Caco-2 (cell line): ENCODE measurements around the gene ZNF506. TPM values are rescaled to one million over a fixed set of nuclear protein-coding genes. Genes with fewer than 3 reads are reported as not detected.

ENCODE experiments used
- BruUV-seq: library from RNA; stranded (reverse); fragments of 400-500 nt; replicated peaks from 2 replicates; lab custom pipeline; 2021; lab: Mats Ljungman, UMichigan
- CTCF ChIA-PET: fragments of 300-600 bp; sonication (Branson Sonifier 250); formaldehyde crosslinking; loops from one replicate; lab custom pipeline; 2022; ENCODE audit warnings: antibody characterized with exemption; lab: Charles Lee
- POLR2A ChIA-PET: fragments of 300-600 bp; sonication (Branson Sonifier 250); formaldehyde crosslinking; loops from one replicate; lab custom pipeline; 2022; ENCODE audit warnings: antibody characterized with exemption; lab: Charles Lee
- DNase-seq, 2 experiments: peaks; one replicate each; pipeline versions ENCODE4 v3.0.0 to v3.0.0-alpha.2; 2020 to 2022
- H3K27me3 ChIP-seq: replicated peaks from 2 replicates; pipeline ENCODE4 v1.6.0; 2011; ENCODE audit warnings: low read length; ENCODE audit not compliant: control insufficient read depth, insufficient read depth
- H3K36me3 ChIP-seq: 2 replicates; pipeline ENCODE4 v1.5.1; 2011; ENCODE audit warnings: low read length; ENCODE audit not compliant: control insufficient read depth, insufficient read depth
- H3K4me1 ChIP-seq: fragments of 250-450 bp; sonication (Bioruptor Pico); 2 replicates; pipeline ENCODE4 v1.5.1; 2020; ENCODE audit warnings: mild to moderate bottlenecking
- H3K4me3 ChIP-seq: 2 replicates; pipeline ENCODE4 v1.5.1; 2011; ENCODE audit warnings: low read depth, mild to moderate bottlenecking, control low read depth, low read length
- H3K9me3 ChIP-seq: fragments of 250-450 bp; sonication (Bioruptor Pico); 2 replicates; pipeline ENCODE4 v1.5.1; 2020; ENCODE audit warnings: mild to moderate bottlenecking, moderate library complexity
- H3K27ac Mint-ChIP-seq: one replicate; pipeline ENCODE4 v1.8.0; 2022; ENCODE audit warnings: mixed read lengths; ENCODE audit not compliant: unreplicated experiment
- H3K27me3 Mint-ChIP-seq: one replicate; pipeline ENCODE4 v1.8.0; 2022; ENCODE audit warnings: mixed read lengths; ENCODE audit not compliant: insufficient read depth, unreplicated experiment
- H3K36me3 Mint-ChIP-seq: one replicate; pipeline ENCODE4 v1.8.0; 2022; ENCODE audit warnings: mild to moderate bottlenecking, mixed read lengths; ENCODE audit not compliant: insufficient read depth, unreplicated experiment
- H3K4me1 Mint-ChIP-seq: one replicate; pipeline ENCODE4 v1.8.0; 2022; ENCODE audit warnings: low read depth, mixed read lengths; ENCODE audit not compliant: unreplicated experiment
- H3K4me3 Mint-ChIP-seq: one replicate; pipeline ENCODE4 v1.8.0; 2022; ENCODE audit warnings: mild to moderate bottlenecking, moderate library complexity, mixed read lengths; ENCODE audit not compliant: unreplicated experiment
- H3K9me3 Mint-ChIP-seq: one replicate; pipeline ENCODE4 v1.8.0; 2022; ENCODE audit warnings: mixed read lengths; ENCODE audit not compliant: unreplicated experiment
- CTCF ChIP-seq, 2 experiments: fragments of 200-600 bp in 1 of 2; IDR thresholded peaks; 1 replicate in 1 of 2; 2 replicates in 1 of 2; pipeline versions ENCODE4 v1.5.1 to v1.8.0; 2011 to 2022; ENCODE audit warnings: antibody characterized with exemption in 1 of 2, control low read depth in 1 of 2, inconsistent platforms in 1 of 2, low read depth in 1 of 2, low read length in 1 of 2, mild to moderate bottlenecking in 1 of 2, moderate library complexity in 1 of 2; ENCODE audit not compliant: insufficient read depth in 1 of 2, severe bottlenecking in 1 of 2, unreplicated experiment in 1 of 2
- intact Hi-C: fragments of 100-400 bp; cut with micrococcal nuclease; formaldehyde crosslinking; loops from one replicate; pipeline ENCODE4 v1.10.0; 2022; ENCODE audit not compliant: unreplicated experiment
- total RNA-seq: library from RNA; stranded (reverse); gene quantifications from 2 replicates; pipeline ENCODE4 v1.2.3, GENCODE V29; 2022

Gene ZNF506
- total RNA-seq, 1 experiment from 2014 or later: 9.4 TPM

GRCh38 chr19:19749117-19749907, 72.2 kb downstream of the ZNF506 start:
- ChIA-PET POLR2A (interaction anchor here (0.5 kb wide), 1 partner anchor 16 kb away, joined by 3 read pairs; the partner anchor contains the start of gene ZNF14), CTCF (no interaction called here)
- intact Hi-C loops: no loop called here
- TF ChIP-seq CTCF (IDR thresholded peaks at IDR 0.05; ENCODE audit: insufficient read depth in 1 of 2, low read depth in 1 of 2, low read length in 1 of 2, severe bottlenecking in 1 of 2, unreplicated experiment in 1 of 2): no peak
- no peak overlapping the region for H3K4me3 Mint-ChIP-seq
- no peaks in the 10 kb centered on the region for H3K27me3 ChIP-seq
- H3K9me3 Mint-ChIP-seq: peaks cover 4% of the 10 kb centered on the region
- no peak for DNase-seq
- no TSS peak for BruUV-seq
- H3K36me3 Mint-ChIP-seq: no peaks in the 10 kb centered on the region
- no peaks in the 10 kb centered on the region for H3K4me1 ChIP-seq
- H3K9me3 ChIP-seq: 0 out of 2 replicates have a peak, but pooled peaks cover 3% of the 10 kb centered on the region
- no peak overlapping the region for H3K4me3 ChIP-seq
- H3K27me3 Mint-ChIP-seq: no peaks in the 10 kb centered on the region
- H3K36me3 ChIP-seq: no peaks in the 10 kb centered on the region
- no peaks in the 10 kb centered on the region for H3K4me1 Mint-ChIP-seq
- no peak overlapping the region for H3K27ac Mint-ChIP-seq

GRCh38 chr19:19748249-19748938, 73.2 kb downstream of the ZNF506 start:
- no peak overlapping the region for H3K27ac Mint-ChIP-seq
- Histone ChIP-seq H3K9me3 (0 out of 2 replicates have a peak, but pooled peaks cover 3% of the 10 kb centered on the region), H3K27me3 (no peaks in the 10 kb centered on the region), H3K4me1 (no peaks in the 10 kb centered on the region), H3K36me3 (no peaks in the 10 kb centered on the region), H3K4me3 (no peak overlapping the region)
- H3K27me3 Mint-ChIP-seq: no peaks in the 10 kb centered on the region
- no peaks in the 10 kb centered on the region for H3K36me3 Mint-ChIP-seq
- DNase-seq: no peak
- intact Hi-C loops: no loop called here
- no peak for TF ChIP-seq CTCF (IDR thresholded peaks at IDR 0.05; ENCODE audit: insufficient read depth in 1 of 2, low read depth in 1 of 2, low read length in 1 of 2, severe bottlenecking in 1 of 2, unreplicated experiment in 1 of 2)
- H3K9me3 Mint-ChIP-seq: peaks cover 11% of the 10 kb centered on the region
- BruUV-seq: no TSS peak
- CTCF ChIA-PET: no interaction called here
- no peak overlapping the region for H3K4me3 Mint-ChIP-seq
- H3K4me1 Mint-ChIP-seq: no peaks in the 10 kb centered on the region
- POLR2A ChIA-PET: no interaction called here

GRCh38 chr19:19747357-19748220, 74.0 kb downstream of the ZNF506 start:
- Mint-ChIP-seq H3K27me3 (no peaks in the 10 kb centered on the region), H3K9me3 (peaks cover 11% of the 10 kb centered on the region), H3K4me1 (no peaks in the 10 kb centered on the region), H3K27ac (no peak overlapping the region), H3K4me3 (no peak overlapping the region), H3K36me3 (no peaks in the 10 kb centered on the region)
- no TSS peak for BruUV-seq
- TF ChIP-seq CTCF (IDR thresholded peaks at IDR 0.05; ENCODE audit: insufficient read depth in 1 of 2, low read depth in 1 of 2, low read length in 1 of 2, severe bottlenecking in 1 of 2, unreplicated experiment in 1 of 2): no peak
- Histone ChIP-seq H3K36me3 (no peaks in the 10 kb centered on the region), H3K4me1 (no peaks in the 10 kb centered on the region), H3K4me3 (no peak overlapping the region), H3K27me3 (no peaks in the 10 kb centered on the region), H3K9me3 (0 out of 2 replicates have a peak, but pooled peaks cover 3% of the 10 kb centered on the region)
- ChIA-PET CTCF (no interaction called here), POLR2A (no interaction called here)
- no peak for DNase-seq
- intact Hi-C loops: no loop called here
